ENCODE data around the gene TMEM8B.
"Not testable (repeated sequence)": the region's sequence is repeated elsewhere in the genome, so short reads cannot be mapped to it uniquely, and the experiment has no call there.

TMEM8B gene

GRCh38 chr9:35909274-35909673 is 80.2 kb downstream of the TMEM8B start, which contains the start of gene SPAAR:
Gene SPAAR (plus strand): TSS chr9:35909490. CDS start chr9:35910464, 974 bp downstream.
- DNase-seq = no peak

- DNase-seq = no peak
Measured at GRCh38 chr9:35909687-35910612, 80.9 kb downstream of the TMEM8B start.

GRCh38 chr9:35910613-35911359 is 81.8 kb downstream of the TMEM8B start:
- DNase-seq = no peak

- no peak for DNase-seq
Measured at GRCh38 chr9:35911690-35912089, 82.7 kb downstream of the TMEM8B start.

- no peak for DNase-seq
Measured at GRCh38 chr9:35912791-35913400, 83.9 kb downstream of the TMEM8B start.

- DNase-seq = not testable (repeated sequence)
Measured at GRCh38 chr9:35913429-35913828, 84.4 kb downstream of the TMEM8B start.

GRCh38 chr9:35914301-35914807 is 85.3 kb downstream of the TMEM8B start:
- DNase-seq = peak; percentile 65

All from right hindlimb (tissue), 1 donor.